ENCODE results near the gene NR3C2.
A peak's percentile ranks its signal among the peaks of the same experiment; 100 is the strongest.

The NR3C2 gene

GRCh38 chr4:148434075-148434773, 8.0 kb downstream of the NR3C2 start:
- no peak for DNase-seq

GRCh38 chr4:148431401-148431800, 10.8 kb downstream of the NR3C2 start:
- DNase-seq = no peak

GRCh38 chr4:148430854-148431253, 11.4 kb downstream of the NR3C2 start:
- no peak for DNase-seq

GRCh38 chr4:148429206-148429605, 13.0 kb downstream of the NR3C2 start:
- DNase-seq = no peak

- DNase-seq = no peak
These were observed 15.6 kb downstream of the NR3C2 start for GRCh38 chr4:148426643-148427042.

GRCh38 chr4:148425327-148426110, 16.7 kb downstream of the NR3C2 start:
- DNase-seq = peak; percentile 43

GRCh38 chr4:148420397-148420796, 21.8 kb downstream of the NR3C2 start:
- no peak for DNase-seq

- DNase-seq = no peak
These were observed 26.7 kb downstream of the NR3C2 start for GRCh38 chr4:148415500-148415899.

GRCh38 chr4:148412460-148412994, 29.7 kb downstream of the NR3C2 start:
- no peak for DNase-seq

GRCh38 chr4:148405161-148405893, 36.9 kb downstream of the NR3C2 start:
- no peak for DNase-seq

- no peak for DNase-seq
These were observed 43.2 kb downstream of the NR3C2 start for GRCh38 chr4:148398988-148399387.

GRCh38 chr4:148397771-148398170, 44.4 kb downstream of the NR3C2 start:
- no peak for DNase-seq

GRCh38 chr4:148396986-148397673, 45.1 kb downstream of the NR3C2 start:
- no peak for DNase-seq

GRCh38 chr4:148395771-148396170, 46.4 kb downstream of the NR3C2 start:
- DNase-seq = no peak

GRCh38 chr4:148391056-148391455, 51.2 kb downstream of the NR3C2 start:
- DNase-seq = no peak

GRCh38 chr4:148390311-148390710, 51.9 kb downstream of the NR3C2 start:
- no peak for DNase-seq

- no peak for DNase-seq
These were observed 61.9 kb downstream of the NR3C2 start for GRCh38 chr4:148380291-148380690.

- DNase-seq = peak; percentile 8
These were observed 66.1 kb downstream of the NR3C2 start for GRCh38 chr4:148376151-148376550.

- no peak for DNase-seq
These were observed 66.6 kb downstream of the NR3C2 start for GRCh38 chr4:148375584-148375983.

GRCh38 chr4:148373093-148373492, 69.1 kb downstream of the NR3C2 start:
- no peak for DNase-seq

- DNase-seq = no peak
These were observed 72.3 kb downstream of the NR3C2 start for GRCh38 chr4:148369919-148370318.

GRCh38 chr4:148367756-148368155, 74.5 kb downstream of the NR3C2 start:
- DNase-seq = no peak

- no peak for DNase-seq
These were observed 76.0 kb downstream of the NR3C2 start for GRCh38 chr4:148366251-148366650.

All from NCI-H526 treated with DMSO at 0.1 percent for 48 hours (cell line).